ENCODE data around the gene SLC22A17.

SLC22A17 gene

DNA sequence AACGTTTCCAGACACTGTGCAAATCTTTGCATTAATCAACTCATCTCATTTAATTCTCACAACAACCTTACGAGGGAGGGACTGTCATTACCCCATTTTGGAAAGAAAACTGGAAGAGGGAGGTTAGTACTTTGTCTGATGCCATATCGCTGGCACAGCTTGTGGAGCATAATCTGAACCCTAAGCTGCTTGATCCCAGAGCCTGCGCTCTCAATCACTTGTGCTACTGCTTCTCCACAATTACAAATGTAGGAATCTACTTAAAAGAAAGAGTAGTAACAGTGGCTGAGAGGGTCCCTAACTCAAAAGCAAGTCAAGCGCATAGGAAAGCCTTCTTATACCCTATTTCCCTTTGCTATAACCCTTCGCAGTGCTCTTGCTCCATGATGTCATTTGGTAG lies 9.1 kb upstream of the SLC22A17 start:
- DNase-seq (ENCODE audit: low spot score), result no peak

DNA sequence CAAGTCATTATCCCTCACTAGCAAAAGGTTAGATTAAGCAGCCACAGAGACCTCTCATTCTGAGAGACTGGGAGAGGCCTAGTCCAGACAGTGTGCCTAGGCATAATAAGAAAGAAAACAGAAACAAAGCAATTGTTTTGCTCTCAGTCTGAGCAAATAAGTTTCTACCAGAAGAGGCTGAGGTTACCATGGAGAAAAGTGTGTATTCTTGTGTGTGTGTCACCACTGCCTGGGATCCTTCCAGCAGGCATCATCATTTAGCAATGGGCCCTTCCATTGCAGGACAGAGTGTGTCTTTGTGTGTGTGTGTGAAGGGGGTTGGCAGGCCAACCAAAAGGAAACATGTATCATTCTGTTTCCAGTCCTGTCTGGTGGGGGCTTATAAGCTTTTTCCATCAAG lies 8.6 kb upstream of the SLC22A17 start:
- peak; percentile 76 for DNase-seq (ENCODE audit: low spot score)

DNA sequence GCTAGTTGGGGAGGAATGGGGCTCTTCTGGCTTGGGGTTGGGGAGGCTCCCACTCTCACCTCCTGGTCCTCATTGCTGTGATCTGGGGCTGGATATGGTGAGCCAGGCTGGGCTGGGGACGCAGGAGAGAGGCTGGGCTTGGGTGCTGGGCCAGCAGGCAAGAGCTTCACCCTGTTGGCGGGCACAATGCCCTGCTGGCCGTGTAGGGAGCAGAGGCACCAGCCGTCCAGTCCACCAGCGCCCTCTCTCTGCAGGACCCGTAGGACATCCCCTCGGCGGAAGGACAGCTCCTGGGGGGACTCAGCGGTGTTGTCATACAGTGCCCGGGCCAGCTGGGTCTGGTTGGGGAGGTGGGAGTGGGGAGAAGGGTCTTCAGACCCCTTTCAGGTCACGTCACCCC lies 7.8 kb upstream of the SLC22A17 start:
- DNase-seq (ENCODE audit: low spot score), result no peak

DNA sequence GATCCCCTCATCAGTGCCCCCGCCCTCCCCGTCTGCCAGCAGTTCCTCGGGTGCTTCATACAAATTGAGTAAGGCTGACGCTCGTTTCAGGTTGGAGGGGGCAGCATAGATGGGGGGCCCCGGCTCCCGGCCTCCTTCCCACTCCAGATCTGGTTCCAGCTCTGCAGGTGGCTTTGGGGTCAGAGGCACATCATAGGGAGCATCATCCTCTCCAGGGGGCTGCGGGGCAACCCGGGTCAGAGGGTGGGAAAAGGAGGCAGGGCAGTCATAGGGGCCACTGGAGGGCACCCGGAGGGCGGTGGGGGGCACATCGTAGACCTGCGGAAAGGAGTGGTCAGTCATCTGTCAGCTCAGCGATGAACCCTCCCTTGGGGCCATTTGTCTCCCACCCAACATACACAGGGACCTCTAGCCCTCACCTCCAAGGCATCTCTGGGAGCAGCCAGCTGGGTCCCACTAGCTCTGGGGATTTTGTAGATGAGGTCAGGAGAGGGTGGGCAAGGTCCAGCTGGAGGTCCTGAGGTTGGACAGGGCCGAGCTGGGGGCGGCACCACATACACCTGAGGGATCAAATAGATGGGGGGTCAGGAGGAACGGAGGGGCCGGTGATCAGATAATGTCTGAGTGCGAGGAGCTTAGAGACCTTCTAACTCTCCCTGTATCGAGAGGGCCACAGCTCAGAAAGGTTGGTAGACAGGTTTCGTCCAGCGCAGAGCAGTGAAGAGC lies 7.2 kb upstream of the SLC22A17 start:
- DNase-seq (ENCODE audit: low spot score), result no peak

DNA sequence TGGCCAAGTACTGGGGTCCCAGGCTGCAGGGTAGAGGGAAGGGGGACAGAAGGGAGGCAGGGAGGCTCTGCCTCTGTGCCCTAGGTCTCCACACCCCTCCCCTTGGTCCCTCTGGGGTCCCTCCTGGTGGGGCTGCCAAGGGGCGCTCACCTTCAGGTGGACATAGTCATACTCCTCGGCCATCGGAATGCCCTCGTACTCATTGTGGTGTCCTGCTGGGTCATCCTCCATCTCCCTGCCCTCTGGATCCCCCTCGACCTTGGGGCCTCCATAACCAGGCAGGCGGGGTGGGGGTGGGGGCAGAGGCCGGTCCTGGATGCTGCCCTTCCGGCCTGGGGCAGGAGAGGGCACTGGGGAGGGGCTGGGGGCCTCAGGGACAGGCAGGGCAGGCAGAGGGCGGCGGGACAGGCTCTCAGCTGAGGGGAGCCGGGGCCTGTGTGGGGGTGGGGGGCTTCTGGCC lies 6.5 kb upstream of the SLC22A17 start:
- no peak for DNase-seq (ENCODE audit: low spot score)

DNA sequence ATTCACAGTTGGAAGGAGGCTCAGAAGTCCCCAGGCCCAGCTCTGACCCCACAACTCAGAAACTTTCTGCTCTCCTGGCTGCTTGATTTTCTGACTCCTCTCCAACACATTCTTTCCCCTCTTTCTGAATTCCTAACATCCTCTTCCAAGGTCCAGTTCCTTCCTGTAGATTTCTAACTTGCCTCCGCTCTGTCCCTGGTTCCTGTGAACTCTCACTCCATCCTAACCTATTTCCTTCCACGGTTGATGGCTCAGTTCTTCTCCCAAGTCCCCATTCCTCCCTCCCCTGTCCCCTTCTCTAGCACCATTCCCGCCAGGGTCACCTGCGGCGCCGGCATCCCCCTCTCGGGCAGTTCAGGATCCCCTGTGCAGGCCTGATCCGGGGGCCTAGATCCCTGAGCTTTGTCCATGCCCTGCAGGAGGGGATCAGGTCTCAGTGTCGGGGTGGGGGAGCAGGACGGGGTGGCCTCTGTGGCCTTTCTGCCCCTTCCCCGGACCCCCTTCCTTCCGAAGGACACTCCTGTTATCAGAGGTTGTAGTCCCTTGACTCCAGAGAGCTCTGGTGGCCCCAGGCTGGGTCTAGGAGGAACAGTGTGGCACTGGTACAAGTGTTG lies 6.0 kb upstream of the SLC22A17 start:
- no peak for DNase-seq (ENCODE audit: low spot score)

DNA sequence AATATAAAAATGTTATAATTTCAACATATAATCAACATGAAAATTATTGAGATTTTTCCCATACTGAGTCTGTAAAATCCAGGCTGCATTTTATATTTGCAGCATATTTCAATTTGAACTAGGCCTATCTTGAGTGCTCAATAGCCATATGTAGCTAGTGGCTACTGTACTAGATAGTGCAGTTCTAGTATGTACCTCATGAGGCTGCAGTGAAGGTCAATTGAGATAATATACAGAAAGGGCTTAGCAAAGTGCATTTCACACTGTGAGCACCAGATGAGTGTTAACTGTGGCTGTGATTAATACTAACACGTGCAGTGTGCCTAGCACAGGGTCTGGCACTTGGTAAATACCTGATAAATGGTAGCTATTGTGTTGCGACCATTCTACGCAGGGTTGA lies 5.4 kb upstream of the SLC22A17 start:
- no peak for DNase-seq (ENCODE audit: low spot score)

DNA sequence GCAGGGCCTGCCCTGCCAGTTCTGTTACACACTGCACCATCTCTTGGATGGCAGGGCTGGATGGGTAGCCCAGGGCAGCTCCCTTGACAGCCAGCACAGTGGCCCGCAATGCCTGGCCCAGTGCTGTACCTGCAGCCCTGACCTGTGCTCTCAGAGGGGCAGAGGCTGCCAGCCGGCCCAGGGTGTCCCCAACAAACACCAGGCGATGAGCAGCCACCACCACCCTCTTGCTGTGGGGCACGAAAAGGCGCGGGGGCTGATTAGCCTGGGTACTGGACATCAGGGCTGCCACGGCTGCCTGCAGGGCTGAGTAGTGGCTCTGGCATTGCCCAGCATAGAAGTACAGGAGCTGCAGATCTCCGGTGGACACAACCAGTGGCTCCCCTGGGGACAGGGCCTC lies 4.6 kb upstream of the SLC22A17 start:
- DNase-seq (ENCODE audit: low spot score), result no peak

DNA sequence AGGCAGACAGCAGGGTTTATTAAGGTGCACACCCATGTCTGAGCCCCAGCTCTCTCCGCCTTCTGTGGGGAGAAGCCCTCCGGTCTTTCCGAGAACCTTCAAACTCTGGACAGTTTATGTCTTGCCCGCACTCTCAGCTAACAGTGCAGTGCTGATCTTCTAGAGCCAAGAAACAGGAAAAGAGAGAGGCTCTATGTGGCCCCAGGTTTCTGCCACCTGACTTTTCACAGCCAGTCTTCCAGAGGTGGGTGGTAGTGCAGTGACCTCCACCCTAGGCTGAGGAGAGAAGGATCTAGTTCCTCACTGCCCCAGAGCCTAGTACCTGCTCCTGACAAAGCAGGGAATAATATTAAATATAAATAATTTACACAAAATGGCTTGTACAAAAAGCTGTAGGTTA lies 4.0 kb upstream of the SLC22A17 start:
- DNase-seq (ENCODE audit: low spot score), result no peak

DNA sequence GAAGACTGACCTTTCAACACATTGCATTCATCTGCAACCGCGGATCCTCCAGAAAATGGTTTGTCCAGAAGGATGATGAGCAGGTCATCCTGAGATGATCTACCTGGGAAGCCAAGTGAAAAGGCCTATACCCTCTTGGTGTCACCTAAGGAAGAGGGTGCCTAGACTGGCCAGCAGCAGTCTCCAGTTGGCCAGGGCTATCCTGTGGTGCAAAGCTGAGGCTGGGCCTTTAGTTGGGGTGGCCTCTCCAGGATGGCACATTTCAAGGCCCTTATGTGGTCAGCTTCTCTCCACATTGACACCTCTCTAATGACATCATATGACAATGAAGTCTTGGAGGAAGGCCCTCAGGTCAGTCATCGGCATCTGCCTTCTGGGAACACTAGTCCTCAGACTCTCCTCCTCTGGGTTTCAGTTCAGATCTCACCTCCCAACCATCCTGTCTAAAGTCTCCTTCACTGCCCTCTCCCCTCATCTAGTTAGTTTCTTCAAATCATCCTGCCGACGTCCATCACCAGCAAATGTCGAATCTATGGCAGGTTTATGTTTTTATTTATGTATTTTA lies 3.3 kb upstream of the SLC22A17 start:
- no peak for DNase-seq (ENCODE audit: low spot score)

DNA sequence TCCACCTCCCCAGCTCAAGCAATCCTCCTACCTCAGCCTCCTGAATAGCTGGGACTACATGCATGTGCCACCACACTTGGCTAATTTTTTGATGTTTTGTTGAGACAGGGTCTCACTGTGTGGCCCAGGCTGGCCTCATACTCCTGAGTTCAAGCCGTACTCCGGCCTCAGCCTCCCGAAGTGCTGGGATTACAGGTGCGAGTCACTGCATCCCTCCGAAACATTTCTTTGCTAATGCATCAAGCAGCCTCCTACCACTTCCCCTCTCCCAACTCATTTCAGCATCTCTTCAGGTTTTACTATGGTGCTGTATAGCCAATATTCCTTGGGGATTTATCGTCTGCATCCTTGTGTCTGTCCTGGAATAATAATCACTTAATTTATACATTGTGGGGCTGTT lies 2.3 kb upstream of the SLC22A17 start:
- DNase-seq (ENCODE audit: low spot score), result no peak

DNA sequence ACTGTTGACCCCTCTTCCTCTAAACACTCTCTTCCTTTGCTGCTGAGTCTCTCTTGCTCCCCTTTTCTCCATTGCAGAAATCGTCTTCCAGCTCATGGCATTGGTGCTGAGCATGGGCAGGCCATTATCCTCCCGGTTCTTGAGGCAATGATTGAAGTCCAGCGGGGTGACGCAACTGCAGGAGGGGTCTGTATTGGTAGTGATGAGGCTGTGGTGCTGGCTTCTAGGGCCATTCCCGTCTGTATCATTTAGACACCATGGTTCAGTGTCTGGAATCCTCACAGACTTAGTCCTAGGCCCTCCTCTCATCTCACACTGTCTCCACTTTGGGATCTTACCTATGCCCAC lies 720 bp upstream of the SLC22A17 start:
- no peak for DNase-seq (ENCODE audit: low spot score)

DNA sequence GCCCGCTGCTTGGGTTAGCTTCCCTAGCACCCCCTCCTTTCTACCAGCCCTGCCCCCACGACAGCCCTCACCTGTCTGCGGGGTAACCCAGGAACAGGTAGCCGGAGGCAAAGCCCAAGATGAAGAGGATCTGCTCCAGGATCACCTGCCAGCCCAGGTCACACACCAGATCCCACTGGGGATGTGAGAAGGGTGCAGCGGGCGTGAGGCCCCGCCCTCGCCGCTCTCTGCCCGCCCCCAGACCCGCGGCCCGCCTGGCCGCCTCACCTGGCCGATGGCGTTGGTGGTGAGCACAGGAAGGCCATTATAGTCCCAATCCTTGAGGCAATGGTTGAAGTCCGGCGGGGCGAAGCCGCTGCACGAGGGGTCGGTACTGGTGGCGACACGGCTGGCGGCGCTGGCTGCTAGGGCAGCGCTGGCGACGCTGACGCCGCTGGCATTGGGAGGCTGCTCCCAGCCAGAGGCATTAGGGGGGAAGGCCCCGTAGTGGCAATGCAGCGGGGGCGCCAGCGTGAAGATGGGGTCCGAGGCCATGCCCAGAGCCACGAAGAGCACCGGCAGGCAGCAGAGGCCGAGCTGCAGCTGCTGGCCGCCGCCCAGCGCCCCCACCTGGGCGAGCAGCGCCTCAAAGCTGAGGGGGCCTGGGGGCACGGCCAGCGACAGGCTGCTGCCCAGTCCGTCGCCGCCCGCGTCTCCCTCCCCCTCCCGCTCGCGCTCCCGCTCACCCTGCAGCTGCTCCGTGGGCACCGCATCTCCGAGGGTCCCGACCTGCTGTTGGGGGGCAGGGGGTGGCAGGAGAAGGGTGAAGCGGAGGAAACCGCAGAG lies 794 bp downstream of the SLC22A17 start:
- no peak for DNase-seq (ENCODE audit: low spot score)

DNA sequence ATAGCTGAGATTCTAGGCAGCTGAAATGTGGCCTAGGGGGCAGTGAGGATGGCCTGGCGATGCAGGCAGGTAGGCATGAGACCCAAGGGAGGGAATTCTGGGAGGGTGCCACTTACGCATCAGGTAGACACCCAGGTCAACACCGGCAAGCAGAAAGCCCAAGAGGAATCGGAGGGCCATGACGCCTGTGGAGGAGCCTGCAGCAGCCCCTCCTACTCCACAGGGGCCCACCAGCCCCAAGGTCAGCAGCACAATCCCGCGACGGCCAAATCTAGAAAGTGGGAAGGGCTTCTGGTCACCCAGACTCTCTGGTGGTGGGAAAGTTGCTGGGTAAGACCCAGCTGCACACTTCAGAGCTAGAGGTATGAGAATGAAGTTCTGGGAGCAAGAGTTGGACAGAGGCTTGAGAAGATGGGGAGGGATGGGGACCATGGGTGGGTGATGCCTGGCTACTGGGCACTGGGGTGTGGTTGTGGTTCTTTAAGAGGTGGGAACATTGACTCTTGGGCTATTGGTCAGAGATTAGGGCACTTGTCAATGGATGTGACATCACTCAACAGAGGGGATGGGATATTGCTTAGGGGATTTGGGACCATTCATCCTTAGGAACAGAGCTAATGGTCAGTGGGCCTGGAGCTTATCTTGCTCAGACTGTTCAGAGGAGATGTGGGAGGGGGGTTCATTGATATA lies 3.4 kb downstream of the SLC22A17 start:
- no peak for DNase-seq (ENCODE audit: low spot score)

DNA sequence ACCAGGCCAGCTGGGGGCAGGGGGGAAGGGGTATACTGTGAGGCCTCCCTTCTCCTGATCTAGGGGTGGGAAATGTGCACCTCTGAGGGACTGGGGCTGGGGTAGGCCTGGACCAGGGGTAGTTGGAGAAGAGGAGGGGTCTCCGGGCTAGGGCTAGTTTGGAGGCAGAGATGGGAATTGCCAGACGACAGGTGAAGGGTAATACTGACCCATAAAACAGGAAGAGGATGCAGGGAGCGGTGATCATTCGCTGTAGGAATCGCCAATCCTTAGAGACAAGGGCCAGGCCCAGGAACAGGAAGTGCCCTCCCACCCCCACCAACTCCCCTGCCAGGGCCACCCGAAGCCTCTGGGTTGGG lies 4.4 kb downstream of the SLC22A17 start:
- no peak for DNase-seq (ENCODE audit: low spot score)

DNA sequence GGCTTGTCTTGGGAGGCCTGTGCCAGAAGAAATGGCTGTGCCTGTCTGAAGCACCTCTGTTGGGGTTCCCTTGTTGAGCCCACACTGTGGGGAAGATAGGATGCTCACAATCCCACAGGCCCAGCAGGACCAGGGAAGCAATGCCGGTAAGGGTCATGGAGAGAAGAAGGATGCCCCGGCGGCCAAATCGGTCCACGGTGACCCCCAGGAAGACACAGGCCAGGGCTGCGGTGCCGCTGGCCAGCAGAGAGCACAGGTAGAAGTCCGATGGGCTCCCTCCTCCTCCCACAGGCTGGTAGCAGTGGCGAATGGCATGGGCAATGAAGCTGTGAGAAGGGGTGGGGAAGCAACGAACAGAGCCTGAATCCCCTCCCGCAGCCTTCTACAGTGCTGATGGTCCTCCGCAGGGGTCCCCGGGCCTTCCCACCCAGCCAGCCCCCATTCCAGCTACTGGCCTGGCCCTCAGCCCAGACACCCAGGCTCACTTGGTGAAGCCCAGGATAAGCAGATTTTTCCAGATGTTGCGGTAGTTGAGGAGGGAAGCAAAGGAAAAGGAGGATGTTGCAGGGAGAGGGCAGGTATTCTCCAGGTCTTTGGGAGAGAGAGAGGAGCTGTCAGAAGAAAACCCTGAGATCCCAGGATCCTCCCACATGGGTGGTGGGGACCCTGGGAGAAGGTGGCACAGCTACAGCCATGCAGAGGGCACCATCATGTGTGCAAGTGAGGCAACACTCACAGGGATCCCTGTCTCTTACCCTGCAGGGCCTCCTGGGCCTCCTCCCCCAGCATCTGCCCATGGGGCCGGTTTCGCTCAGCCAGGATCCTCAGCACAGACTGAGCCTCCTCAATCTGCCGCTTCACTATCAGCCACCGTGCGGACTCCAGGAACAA lies 5.0 kb downstream of the SLC22A17 start:
- no peak for DNase-seq (ENCODE audit: low spot score)

DNA sequence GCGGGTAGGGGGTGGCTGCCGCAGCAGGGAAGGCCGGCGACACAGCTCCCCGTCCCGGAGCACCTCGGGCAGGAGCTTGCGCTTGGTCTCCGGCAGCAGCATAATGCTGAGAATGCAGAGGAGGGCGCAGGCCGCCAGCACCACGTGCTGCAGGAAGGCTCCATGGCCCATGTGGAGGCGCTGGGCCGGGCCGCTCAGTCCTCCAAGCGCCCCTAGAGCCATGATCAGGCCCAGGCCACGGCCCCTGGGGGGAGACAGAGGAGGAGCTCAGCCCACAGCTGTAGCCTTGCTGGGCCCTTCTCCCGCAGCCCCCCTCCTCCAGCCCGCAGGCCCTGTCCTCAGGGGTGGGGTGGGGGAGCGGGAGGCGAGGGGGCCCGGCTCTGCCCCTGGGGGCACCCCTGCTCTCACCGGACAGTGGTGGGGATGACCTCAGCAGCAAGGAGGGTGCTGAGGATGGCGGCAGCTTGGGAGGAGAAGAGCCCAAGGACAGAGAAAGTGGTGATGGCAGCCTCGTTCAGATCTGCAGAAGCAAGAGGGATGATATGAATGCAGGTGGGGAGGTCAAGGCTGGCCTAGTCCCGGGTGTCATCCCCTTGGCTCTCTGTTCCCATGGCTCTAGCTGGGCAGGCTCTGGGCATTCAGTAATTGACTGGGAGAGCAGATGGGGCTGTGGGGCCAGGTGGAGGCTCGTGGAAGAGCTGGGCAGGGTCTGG lies 5.8 kb downstream of the SLC22A17 start:
- no peak for DNase-seq (ENCODE audit: low spot score)

DNA sequence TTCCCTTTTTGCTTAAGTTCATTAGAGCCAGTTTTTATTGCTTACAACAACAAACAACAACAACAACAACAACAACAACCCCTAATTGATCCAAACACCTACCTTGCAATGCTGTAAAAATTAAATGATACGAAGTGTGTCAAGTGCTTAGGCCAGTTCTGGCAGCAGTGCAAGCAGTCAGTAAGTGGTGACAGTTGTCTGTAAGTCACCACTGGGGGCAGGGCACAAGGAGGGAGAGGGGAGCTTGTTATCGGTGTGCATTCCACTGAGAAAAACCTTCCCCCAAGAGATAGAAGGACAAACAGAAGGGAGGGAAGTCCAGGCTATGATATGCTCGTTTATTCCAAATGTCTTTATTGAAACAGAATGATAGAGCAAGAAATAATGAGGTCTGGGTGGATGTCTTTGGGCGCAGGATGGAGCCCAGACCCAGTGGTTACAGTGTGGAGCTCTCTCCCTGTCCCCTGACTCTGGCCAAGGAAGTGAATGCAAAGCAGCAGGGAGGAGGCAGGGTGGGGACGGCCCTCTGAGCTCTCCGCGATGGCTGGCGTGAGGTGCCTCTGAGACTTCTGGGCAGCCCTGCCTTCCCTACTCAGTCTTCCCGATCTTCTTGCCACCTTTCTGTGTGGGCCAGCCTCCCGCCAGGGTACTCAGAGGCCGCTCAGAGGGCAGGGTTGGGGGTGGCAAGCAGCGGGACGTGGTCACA lies 6.5 kb downstream of the SLC22A17 start:
- no peak for DNase-seq (ENCODE audit: low spot score)

DNA sequence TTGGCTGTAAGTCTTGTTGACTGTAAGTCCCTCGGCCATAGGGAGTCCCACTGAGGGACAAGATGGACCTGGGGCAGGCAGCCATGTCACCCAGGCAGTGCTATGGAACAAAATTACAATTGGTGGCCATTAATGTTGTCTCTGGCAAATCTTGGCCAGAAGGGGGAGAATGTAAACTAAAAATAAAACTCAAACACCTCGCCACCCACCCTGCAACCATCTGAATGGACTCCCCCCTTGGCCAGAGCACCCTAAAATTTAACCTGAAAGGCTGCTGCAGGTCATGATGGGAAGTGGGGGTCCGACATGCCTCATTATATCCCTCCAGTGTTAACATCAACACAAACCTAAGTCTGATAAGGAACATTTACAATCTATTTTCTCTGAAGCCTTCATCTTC lies 8.2 kb downstream of the SLC22A17 start:
- no peak for DNase-seq (ENCODE audit: low spot score)

Measured in AG08395 (cell line).